NCI-H2107 treated with DMSO at 0.1 percent for 48 hours (cell line): ENCODE data around the gene SPRR2D.
"Not testable (repeated sequence)": the region's sequence is repeated elsewhere in the genome, so short reads cannot be mapped to it uniquely, and the experiment has no call there.

Experiments used
- DNase-seq: peaks from one replicate; lab custom pipeline; 2025; ENCODE audit not compliant: unreplicated experiment; lab: John Stamatoyannopoulos, UW

The SPRR2D gene

GRCh38 chr1:153040950-153041631 lies at the start of gene SPRR2D:
Gene SPRR2D, minus strand, starts transcription at chr1:153041120. Its CDS starts 774 bp downstream, at chr1:153040346.
- DNase-seq = no peak

GRCh38 chr1:153087652-153088051 lies 46.7 kb upstream of the SPRR2D start:
- DNase-seq = no peak

- no peak for DNase-seq
These were observed 40.8 kb upstream of the SPRR2D start for GRCh38 chr1:153081736-153082135.

- no peak for DNase-seq
These were observed 32.1 kb upstream of the SPRR2D start for GRCh38 chr1:153072806-153073726.

GRCh38 chr1:153071511-153071910 lies 30.6 kb upstream of the SPRR2D start, which contains the start of gene SPRR2B:
Gene SPRR2B, minus strand, starts transcription at chr1:153071611. Its CDS starts 772 bp downstream, at chr1:153070839.
- DNase-seq = no peak

- no peak for DNase-seq
These were observed 29.3 kb upstream of the SPRR2D start for GRCh38 chr1:153070243-153070642.

- DNase-seq = no peak
These were observed 18.2 kb upstream of the SPRR2D start for GRCh38 chr1:153058826-153059784.

GRCh38 chr1:153058154-153058553 lies 17.2 kb upstream of the SPRR2D start:
- DNase-seq = no peak

- no peak for DNase-seq
These were observed 16.5 kb upstream of the SPRR2D start, which contains the start of gene SPRR2A for GRCh38 chr1:153057375-153057774. Gene SPRR2A, minus strand, starts transcription at chr1:153057512. Its CDS starts 777 bp downstream, at chr1:153056735.

GRCh38 chr1:153056111-153056510 lies 15.2 kb upstream of the SPRR2D start:
- not testable (repeated sequence) for DNase-seq

GRCh38 chr1:153049211-153049610 lies 8.3 kb upstream of the SPRR2D start:
- no peak for DNase-seq

- no peak for DNase-seq
These were observed 5.7 kb downstream of the SPRR2D start for GRCh38 chr1:153035211-153035610.

GRCh38 chr1:153032677-153033308 lies 8.1 kb downstream of the SPRR2D start:
- no peak for DNase-seq

- no peak for DNase-seq
These were observed 8.8 kb downstream of the SPRR2D start for GRCh38 chr1:153032073-153032472.

- no peak for DNase-seq
These were observed 10.0 kb downstream of the SPRR2D start, which contains the start of gene SPRR1B for GRCh38 chr1:153030895-153031294. Gene SPRR1B, plus strand, starts transcription at chr1:153031203. Its CDS starts 1,143 bp downstream, at chr1:153032346.

GRCh38 chr1:153028766-153029165 lies 12.2 kb downstream of the SPRR2D start:
- DNase-seq = no peak

GRCh38 chr1:153025797-153026196 lies 15.1 kb downstream of the SPRR2D start:
- no peak for DNase-seq

- DNase-seq = no peak
These were observed 16.5 kb downstream of the SPRR2D start for GRCh38 chr1:153024413-153024812.

- no peak for DNase-seq
These were observed 17.8 kb downstream of the SPRR2D start for GRCh38 chr1:153023109-153023508.

GRCh38 chr1:153022340-153022739 lies 18.6 kb downstream of the SPRR2D start:
- not testable (repeated sequence) for DNase-seq
